ENCODE results near the gene KRTAP10-7.

The KRTAP10-7 gene

DNA sequence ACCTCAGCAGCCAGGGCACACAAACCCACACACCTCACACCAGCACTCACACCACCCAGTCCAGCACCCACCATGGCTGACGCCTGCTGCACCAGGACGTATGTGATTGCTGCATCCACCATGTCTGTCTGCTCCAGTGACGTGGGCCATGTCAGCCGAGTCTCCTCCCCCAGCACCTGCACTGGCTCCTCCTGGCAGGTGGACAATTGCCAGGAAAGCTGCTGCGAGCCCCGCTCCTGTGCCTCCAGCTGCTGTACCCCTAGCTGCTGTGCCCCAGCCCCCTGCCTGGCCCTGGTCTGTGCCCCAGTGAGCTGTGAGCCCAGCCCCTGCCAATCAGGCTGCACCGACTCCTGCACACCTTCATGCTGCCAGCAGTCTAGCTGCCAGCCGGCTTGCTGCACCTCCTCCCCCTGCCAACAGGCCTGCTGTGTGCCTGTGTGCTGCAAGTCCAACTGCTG lies 11.7 kb downstream of the KRTAP10-7 start, which contains the start of gene KRTAP10-8:
Gene KRTAP10-8 (plus strand): TSS at position 51 of the 458 bp plus-strand sequence. CDS start 22 bp downstream, at position 73.
- Histone ChIP-seq H3K27me3 (ENCODE audit: low read depth, low read length) (no peaks in the 10 kb centered on the region), H3K4me3 (ENCODE audit: low read length) (no peak within 1 kb of the TSS), H3K4me1 (ENCODE audit: low read length) (no peaks in the 10 kb centered on the region), H4K20me1 (ENCODE audit: insufficient read depth, low read length) (no peaks in the 10 kb centered on the region), H3K36me3 (replicated peaks; ENCODE audit: low read depth, low read length) (no peaks in the 10 kb centered on the region), H2AFZ (ENCODE audit: low read depth, low read length) (no peak within 1 kb of the TSS), H3K9me3 (ENCODE audit: insufficient read depth, low read length) (no peaks in the 10 kb centered on the region), H3K27ac (ENCODE audit: low read length) (no peak within 1 kb of the TSS), H3K9ac (ENCODE audit: low read length) (no peak within 1 kb of the TSS), H3K79me2 (ENCODE audit: low read length) (no peaks in the 10 kb centered on the region), H3K4me2 (ENCODE audit: low read length) (no peak within 1 kb of the TSS)
- TF ChIP-seq, protein P1, sequence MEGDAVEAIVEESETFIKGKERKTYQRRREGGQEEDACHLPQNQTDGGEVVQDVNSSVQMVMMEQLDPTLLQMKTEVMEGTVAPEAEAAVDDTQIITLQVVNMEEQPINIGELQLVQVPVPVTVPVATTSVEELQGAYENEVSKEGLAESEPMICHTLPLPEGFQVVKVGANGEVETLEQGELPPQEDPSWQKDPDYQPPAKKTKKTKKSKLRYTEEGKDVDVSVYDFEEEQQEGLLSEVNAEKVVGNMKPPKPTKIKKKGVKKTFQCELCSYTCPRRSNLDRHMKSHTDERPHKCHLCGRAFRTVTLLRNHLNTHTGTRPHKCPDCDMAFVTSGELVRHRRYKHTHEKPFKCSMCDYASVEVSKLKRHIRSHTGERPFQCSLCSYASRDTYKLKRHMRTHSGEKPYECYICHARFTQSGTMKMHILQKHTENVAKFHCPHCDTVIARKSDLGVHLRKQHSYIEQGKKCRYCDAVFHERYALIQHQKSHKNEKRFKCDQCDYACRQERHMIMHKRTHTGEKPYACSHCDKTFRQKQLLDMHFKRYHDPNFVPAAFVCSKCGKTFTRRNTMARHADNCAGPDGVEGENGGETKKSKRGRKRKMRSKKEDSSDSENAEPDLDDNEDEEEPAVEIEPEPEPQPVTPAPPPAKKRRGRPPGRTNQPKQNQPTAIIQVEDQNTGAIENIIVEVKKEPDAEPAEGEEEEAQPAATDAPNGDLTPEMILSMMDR (IDR thresholded peaks at IDR 0.05; ENCODE audit: low read depth, low read length), result no peak
- no peak for TF ChIP-seq EZH2phosphoT487 (IDR thresholded peaks at IDR 0.05; ENCODE audit: low read depth)

DNA sequence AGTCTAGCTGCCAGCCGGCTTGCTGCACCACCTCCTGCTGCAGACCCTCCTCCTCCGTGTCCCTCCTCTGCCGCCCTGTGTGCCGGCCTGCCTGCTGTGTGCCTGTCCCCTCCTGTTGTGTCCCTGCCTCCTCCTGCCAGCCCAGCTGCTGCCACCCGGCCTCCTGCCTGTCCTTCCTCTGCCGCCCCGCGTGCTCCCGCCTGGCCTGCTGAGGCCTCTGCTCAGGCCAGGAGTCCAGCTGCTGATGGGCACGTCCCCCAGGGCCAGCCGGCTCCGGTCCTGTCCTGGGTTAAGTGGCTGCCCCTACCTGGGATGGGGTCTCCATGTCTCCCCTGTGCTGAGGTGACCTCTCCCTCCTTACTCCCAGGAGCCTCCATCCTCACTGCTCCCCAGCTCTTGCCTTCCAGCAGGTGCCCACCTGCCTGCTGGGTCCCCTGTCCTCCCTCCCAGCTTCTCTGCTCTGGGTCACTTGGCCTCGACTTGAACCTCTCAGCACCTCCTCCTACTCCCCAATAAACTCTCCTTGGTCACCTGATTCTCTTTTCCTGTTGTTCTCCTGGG lies 12.4 kb downstream of the KRTAP10-7 start:
- Histone ChIP-seq H3K27me3 (ENCODE audit: low read depth, low read length) (no peaks in the 10 kb centered on the region), H3K4me1 (ENCODE audit: low read length) (no peaks in the 10 kb centered on the region), H3K9ac (ENCODE audit: low read length) (no peak overlapping the region), H3K4me3 (ENCODE audit: low read length) (no peak overlapping the region), H3K36me3 (replicated peaks; ENCODE audit: low read depth, low read length) (no peaks in the 10 kb centered on the region), H3K9me3 (ENCODE audit: insufficient read depth, low read length) (no peaks in the 10 kb centered on the region), H3K27ac (ENCODE audit: low read length) (no peak overlapping the region), H3K79me2 (ENCODE audit: low read length) (no peaks in the 10 kb centered on the region), H3K4me2 (ENCODE audit: low read length) (no peak overlapping the region), H4K20me1 (ENCODE audit: insufficient read depth, low read length) (no peaks in the 10 kb centered on the region), H2AFZ (ENCODE audit: low read depth, low read length) (no peak overlapping the region)
- no peak for TF ChIP-seq EZH2phosphoT487 (IDR thresholded peaks at IDR 0.05; ENCODE audit: low read depth)
- TF ChIP-seq, protein P1 (IDR thresholded peaks at IDR 0.05; ENCODE audit: low read depth, low read length), result no peak

DNA sequence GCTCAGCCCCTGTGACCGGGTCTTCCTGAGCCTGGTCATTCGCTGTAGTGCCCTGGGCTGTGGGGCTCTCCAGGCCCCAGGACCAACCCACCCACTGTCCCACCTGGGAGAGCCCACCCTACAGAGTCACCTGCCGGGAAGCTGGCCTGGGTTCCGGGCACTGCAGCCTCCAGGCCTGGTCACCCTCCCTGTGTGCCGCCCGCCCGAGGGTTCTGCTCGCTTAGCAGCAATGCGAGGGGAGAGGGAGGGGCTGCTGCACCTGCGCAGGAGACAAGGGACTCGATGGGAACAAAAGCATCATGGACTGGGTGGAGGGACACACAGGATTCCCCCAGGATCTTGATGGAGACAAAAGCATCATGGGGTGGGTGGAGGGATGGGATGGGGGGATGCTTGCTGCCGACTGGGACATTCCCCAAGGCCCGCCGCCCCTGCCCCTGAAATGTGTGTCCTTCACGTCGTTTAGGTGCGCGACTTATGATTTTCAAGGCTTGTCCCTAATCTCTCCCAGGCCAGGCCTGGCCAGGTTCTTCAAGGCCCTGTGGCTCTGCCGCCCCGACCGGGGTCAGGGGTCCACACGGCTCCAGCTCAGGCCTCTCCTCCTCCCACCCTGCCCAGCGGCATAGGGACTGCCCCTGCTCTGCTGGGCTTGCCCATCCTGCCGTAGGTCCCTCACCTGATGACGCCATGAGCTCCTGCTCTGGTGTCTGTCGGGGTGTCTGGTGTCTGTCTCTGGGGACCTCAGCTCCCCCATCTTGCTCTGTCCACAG lies 13.2 kb downstream of the KRTAP10-7 start:
- Histone ChIP-seq H3K4me3 (ENCODE audit: low read length) (no peak overlapping the region), H3K36me3 (replicated peaks; ENCODE audit: low read depth, low read length) (no peaks in the 10 kb centered on the region), H3K4me2 (ENCODE audit: low read length) (no peak overlapping the region), H3K9ac (ENCODE audit: low read length) (no peak overlapping the region), H4K20me1 (ENCODE audit: insufficient read depth, low read length) (no peaks in the 10 kb centered on the region), H2AFZ (ENCODE audit: low read depth, low read length) (no peak overlapping the region), H3K27me3 (ENCODE audit: low read depth, low read length) (no peaks in the 10 kb centered on the region), H3K9me3 (ENCODE audit: insufficient read depth, low read length) (no peaks in the 10 kb centered on the region), H3K27ac (ENCODE audit: low read length) (no peak overlapping the region), H3K79me2 (ENCODE audit: low read length) (no peaks in the 10 kb centered on the region), H3K4me1 (ENCODE audit: low read length) (no peaks in the 10 kb centered on the region)
- no peak for TF ChIP-seq EZH2phosphoT487 (IDR thresholded peaks at IDR 0.05; ENCODE audit: low read depth)
- TF ChIP-seq, protein P1 (IDR thresholded peaks at IDR 0.05; ENCODE audit: low read depth, low read length), result no peak

DNA sequence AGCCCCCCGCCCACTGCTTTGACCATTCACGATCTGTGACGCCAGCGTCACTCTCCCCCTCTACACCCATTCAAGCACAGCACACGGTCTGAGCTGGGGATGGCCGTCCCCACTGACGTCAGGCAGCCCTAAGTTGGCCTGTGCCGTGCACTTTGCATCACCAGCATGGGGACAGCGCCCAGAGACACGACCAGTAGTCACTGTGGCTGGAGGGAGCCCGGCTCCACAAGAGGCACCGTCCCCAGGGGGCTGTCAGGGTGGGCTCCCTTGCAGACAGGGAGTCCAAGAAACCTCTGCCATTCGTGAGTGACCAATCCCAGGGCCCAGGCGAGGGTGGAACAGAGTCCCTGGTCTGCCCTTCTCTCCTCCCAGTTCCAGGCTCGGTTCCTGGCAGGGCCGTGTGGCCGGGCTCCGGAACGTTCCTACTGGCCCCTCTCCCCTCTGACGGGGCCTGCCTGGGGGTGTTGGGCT lies 13.8 kb downstream of the KRTAP10-7 start:
- H4K20me1 ChIP-seq (ENCODE audit: insufficient read depth, low read length), result no peaks in the 10 kb centered on the region
- no peaks in the 10 kb centered on the region for H3K9me3 ChIP-seq (ENCODE audit: insufficient read depth, low read length)
- no peaks in the 10 kb centered on the region for H3K79me2 ChIP-seq (ENCODE audit: low read length)
- no peaks in the 10 kb centered on the region for H3K4me1 ChIP-seq (ENCODE audit: low read length)
- H3K36me3 ChIP-seq (replicated peaks; ENCODE audit: low read depth, low read length), result no peaks in the 10 kb centered on the region
- no peak overlapping the region for H3K27ac ChIP-seq (ENCODE audit: low read length)
- no peak overlapping the region for H2AFZ ChIP-seq (ENCODE audit: low read depth, low read length)
- no peak overlapping the region for H3K9ac ChIP-seq (ENCODE audit: low read length)
- H3K4me3 ChIP-seq (ENCODE audit: low read length), result no peak overlapping the region
- no peak overlapping the region for H3K4me2 ChIP-seq (ENCODE audit: low read length)
- no peak for TF ChIP-seq EZH2phosphoT487 (IDR thresholded peaks at IDR 0.05; ENCODE audit: low read depth)
- TF ChIP-seq, protein P1 (IDR thresholded peaks at IDR 0.05; ENCODE audit: low read depth, low read length), result no peak
- H3K27me3 ChIP-seq (ENCODE audit: low read depth, low read length), result no peaks in the 10 kb centered on the region

All from OCI-LY3 (cell line).